ENCODE measurements around the gene CUL4A.
A peak's percentile ranks its signal among the peaks of the same experiment; 100 is the strongest.
"Not testable (repeated sequence)": the region's sequence is repeated elsewhere in the genome, so short reads cannot be mapped to it uniquely, and the experiment has no call there.

The CUL4A gene

GRCh38 chr13:113209336-113209758 lies at the start of gene CUL4A:
Gene CUL4A, plus strand, starts transcription at chr13:113209613. Its CDS starts 15 bp downstream, at chr13:113209628.
- peak; percentile 71 for DNase-seq (ENCODE audit: low spot score)

GRCh38 chr13:113159701-113160100 lies 49.7 kb upstream of the CUL4A start:
- DNase-seq (ENCODE audit: low spot score) = no peak

GRCh38 chr13:113160983-113161382 lies 48.4 kb upstream of the CUL4A start:
- DNase-seq (ENCODE audit: low spot score) = no peak

DNA sequence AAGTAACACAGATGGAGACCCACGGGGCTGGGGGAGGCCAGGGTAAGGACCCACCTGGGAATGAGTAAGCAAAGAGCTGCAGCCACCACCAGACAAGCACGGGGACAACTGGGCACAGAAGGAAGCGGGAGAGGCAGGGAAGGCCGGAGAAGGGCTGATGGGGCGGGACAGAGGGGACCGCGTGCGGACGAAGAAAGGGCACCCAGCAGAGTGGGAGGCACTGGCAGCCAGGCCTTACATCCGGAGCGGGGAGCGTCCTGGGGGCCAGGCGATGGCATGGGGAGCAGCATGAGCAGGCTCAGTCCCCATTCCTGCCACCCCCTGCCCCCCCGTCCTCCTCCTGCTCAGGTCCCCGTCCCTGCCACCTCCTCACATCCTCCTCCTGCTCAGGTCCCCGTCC lies 48.0 kb upstream of the CUL4A start:
- no peak for DNase-seq (ENCODE audit: low spot score)

DNA sequence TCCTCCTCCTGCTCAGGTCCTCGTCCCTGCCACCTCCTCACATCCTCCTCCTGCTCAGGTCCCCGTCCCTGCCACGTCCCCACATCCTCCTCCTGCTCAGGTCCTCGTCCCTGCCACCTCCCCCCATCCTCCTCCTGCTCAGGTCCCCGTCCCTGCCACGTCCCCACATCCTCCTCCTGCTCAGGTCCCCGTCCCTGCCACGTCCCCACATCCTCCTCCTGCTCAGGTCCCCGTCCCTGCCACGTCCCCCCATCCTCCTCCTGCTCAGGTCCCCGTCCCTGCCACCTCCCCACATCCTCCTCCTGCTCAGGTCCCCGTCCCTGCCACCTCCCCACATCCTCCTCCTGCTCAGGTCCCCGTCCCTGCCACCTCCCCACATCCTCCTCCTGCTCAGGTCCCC lies 47.4 kb upstream of the CUL4A start:
- DNase-seq (ENCODE audit: low spot score) = not testable (repeated sequence)

DNA sequence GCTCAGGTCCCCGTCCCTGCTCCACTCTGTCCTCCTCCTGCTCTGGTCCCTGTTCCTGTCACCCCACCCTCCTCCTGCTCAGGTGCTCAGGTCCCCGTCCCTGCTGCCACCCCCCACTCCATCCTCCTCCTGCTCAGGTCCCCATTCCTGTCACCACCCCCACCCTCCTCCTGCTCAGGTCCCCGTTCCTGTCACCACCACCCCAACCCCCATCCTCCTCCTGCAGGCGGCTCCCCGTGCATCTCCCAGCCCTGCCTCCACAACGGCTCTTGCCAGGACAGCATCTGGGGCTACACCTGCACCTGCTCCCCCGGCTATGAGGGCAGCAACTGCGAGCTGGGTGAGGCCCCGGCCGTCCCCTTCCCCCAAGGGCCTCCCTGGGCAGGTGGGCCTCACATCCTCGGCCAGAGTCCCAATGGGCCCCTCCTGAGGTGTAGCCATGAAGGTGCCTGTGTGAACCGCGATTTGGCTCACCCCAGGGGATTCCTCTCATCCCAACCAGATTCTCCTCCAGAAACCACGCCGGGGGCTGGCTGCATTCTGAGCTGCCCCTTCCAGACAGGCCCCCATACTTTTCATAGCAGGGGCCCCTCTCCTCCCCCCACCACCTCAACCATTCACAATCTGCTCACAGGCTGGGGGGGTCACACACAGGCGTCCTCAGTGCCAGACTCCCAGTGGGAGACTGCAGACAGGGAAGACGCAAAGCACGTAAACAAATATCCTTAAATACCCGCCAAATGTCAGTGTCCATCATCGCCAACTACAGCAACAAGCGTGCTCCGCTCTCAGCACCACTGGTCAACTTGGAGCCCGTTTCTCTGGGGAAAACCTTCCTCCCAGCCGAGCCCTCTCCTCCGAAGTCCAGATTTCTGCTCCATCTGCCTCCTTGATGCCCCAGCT lies 46.4 kb upstream of the CUL4A start:
- DNase-seq (ENCODE audit: low spot score) = no peak

DNA sequence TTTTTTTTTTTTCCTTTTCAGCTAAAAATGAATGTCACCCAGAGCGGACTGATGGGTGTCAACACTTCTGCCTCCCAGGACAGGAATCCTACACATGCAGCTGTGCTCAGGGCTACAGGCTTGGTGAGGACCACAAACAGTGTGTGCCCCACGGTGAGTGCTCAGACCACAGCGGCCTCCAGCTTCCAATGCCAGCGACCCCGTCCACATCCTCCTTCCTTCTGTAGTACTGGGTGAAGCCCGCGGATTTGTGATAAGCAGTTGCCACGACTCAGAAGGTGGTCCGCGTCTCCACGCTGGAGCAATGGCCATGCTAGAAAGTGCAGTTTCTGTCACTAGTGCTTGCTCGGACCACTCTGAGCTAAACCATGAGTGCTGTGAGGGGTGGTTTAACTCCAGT lies 44.9 kb upstream of the CUL4A start:
- no peak for DNase-seq (ENCODE audit: low spot score)

DNA sequence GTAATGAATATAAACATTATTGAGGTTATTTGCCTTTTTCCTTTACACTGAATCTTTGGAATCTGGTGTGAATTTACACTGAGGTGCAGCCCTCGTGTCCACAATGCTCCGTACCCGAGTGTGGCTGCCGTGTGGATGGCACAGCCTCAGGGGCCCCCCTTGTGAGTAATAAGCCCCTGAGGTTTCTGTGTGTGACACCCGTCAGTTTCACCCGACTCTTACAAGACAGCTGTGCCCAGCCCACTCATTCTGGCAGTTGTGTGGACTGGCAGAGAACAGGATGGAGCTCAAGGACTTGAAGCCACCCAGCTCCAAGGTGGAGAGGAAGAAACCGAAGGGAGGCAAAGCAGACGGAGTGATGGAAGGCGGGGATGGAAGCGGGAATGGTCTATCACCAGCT lies 43.1 kb upstream of the CUL4A start:
- no peak for DNase-seq (ENCODE audit: low spot score)

DNA sequence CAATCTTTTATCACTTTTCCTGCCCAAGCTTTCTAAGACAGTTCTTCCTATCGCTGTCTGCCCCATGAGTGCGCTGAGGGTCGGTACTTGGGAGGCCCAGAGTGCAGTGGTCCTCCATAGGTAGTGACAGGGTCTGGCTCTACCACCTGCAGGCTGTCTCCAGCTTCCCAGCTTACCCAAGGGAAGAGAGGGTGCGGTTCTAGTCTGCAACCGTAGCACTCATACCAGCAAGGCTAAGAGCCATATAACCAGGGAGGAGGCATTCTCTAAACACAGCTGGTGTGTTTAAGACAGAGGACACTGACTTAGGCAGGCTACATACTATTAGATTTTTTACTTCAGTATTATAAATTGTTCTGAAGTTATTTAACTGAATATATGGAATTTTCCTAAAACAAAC lies 42.7 kb upstream of the CUL4A start:
- no peak for DNase-seq (ENCODE audit: low spot score)

DNA sequence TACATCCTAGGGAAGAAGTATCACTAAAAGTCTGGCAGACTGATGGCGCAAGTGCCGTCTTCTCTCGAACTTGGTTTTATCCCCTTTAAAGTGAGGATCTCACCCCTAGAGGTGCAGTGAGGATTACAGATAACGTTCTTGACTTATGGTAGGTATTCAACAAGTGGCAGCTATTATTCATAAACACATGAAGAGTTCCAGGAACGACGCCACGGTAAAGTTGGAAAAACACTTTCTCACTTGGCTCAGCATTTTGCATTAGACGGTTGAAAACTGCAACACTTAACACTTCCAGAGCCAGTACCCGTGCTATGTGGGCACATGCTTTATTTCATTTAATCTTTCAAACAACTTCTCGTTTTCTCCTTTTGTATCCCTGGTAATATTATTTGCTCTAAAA lies 42.3 kb upstream of the CUL4A start:
- DNase-seq (ENCODE audit: low spot score) = no peak

- no peak for DNase-seq (ENCODE audit: low spot score)
Observed at GRCh38 chr13:113167575-113167974, 41.8 kb upstream of the CUL4A start.

DNA sequence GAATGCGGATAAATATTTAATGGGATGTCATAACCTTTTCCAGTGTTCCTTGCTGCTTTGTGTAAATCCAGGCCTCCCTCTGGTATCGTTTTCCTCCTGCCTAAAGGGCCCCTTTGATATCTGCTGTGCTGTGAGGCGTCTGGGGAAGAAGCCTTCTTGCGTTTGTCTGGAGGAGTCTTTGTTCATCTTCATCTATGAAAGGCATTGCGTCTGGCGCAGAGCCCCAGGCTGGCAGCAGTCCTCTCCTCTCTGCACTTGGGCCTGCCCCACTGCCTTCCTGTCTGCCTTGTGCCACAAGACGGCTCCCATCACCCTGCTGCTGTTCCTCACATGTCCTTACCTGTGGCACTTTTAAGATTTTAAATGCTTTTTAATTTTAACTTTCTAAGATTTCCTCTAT lies 41.2 kb upstream of the CUL4A start:
- DNase-seq (ENCODE audit: low spot score) = no peak

DNA sequence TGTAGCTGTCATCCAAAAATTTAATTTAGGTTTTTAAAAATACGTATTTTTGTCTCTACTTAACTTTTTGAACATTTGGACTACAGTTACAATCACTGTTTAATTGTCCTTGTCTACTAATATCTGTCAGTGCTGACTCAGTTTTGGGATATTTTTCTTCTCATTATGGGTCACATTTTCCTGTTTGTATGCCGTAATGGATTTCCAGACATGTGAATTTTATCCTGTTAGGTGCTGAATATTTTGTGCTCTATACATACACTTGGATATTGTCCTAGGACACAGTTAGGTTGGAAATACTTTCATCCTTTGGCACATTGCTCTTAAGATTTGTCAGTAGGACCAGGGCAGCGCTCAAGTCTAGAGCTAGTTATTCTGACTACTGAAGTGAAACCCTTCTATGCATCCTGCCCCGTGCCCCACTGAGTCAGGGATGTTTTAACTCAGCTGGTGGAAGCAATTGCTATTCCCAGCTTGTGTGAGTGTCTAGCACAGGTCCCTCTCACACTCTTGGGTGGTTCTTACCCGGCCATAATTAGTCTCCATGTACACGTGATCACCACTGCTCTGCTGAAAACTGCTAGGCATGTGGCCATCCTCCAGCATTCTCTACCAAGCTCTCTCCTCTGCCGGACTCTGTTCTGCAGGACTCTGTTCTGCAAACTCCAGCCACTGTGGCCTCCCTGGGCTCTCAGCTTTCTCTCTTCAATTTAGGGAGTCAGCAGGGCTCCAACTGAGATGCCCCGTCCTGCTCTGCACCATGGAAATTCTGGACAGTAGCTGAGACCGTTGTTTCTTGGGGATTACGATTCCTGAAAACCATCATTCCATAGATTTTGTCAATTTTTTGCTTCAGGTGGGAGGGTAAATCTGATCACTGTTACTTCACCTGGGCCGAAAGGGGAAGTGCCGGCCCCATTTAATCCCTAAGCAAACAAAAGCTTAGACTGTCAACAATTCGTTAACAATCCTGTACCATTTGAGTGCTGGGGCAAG lies 39.8 kb upstream of the CUL4A start:
- DNase-seq (ENCODE audit: low spot score) = no peak

DNA sequence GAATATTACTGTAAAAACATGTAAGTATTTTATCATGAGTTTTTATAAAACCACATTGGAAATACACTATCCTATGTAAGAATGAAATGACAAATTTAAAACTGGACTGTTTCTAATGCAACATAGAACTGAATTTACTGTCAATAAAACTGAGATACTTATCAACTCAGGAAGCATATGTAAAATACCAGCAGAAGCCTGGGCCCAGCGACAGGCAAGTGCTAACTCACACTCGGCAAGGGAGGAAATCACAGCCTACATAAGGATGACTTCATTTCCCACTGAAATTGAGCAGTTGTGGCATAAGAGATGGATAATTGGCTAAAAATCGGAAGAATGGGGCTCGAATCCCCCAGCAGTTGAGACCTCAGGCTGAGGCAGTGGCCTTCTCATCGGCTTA lies 38.9 kb upstream of the CUL4A start:
- no peak for DNase-seq (ENCODE audit: low spot score)

DNA sequence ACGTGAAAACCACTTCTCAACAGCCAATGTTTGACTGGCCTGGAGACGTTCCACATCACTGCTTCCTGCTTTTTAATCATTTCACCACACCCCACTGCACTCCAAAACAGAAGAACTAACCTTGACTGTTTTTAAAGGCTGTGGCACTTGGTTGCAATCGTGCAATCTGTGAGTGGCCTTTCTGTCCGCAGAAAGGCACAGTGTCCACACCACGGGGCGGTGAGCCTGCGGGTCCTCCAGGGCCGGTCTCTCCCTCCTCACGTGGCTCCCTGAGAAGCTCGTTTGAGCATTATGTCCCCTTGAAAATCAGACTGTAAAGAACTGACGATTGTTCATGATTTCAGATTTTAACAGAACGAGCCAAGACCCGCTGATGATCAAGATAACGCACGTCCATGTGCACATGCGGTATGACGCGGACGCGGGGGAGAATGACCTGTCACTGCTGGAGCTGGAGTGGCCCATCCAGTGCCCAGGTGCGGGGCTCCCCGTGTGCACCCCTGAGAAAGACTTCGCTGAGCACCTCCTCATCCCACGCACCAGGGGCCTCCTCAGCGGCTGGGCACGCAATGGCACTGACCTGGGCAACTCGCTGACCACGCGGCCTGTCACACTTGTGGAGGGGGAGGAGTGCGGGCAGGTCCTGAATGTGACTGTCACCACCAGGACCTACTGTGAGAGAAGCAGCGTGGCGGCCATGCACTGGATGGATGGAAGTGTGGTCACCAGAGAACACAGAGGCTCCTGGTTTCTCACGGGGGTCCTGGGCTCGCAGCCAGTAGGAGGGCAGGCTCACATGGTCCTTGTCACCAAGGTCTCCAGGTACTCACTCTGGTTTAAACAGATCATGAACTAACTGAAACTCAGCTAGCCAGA lies 37.9 kb upstream of the CUL4A start:
- no peak for DNase-seq (ENCODE audit: low spot score)

GRCh38 chr13:113172419-113172926 lies 36.9 kb upstream of the CUL4A start:
- no peak for DNase-seq (ENCODE audit: low spot score)

DNA sequence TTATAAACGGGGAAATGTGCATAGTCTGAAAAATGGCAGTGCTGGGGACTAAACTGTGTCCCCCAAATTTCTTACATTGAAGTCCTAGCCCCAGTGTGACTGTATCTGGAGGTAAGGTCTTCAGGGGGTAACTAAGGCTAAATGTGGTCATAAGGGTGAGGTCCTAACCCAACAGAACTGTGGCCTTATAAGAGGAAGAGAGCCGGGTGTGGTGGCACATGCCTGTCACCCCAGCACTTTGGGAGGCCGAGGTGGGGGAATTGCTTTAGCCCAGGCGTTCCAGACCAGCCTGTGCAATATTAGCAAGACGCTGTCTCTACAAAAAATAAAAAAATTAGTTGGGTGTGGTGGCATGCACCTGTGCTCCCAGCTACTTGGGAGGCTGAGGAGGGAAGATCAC lies 33.1 kb upstream of the CUL4A start:
- DNase-seq (ENCODE audit: low spot score) = peak; percentile 73

- DNase-seq (ENCODE audit: low spot score) = no peak
Observed at GRCh38 chr13:113176822-113177221, 32.6 kb upstream of the CUL4A start.

DNA sequence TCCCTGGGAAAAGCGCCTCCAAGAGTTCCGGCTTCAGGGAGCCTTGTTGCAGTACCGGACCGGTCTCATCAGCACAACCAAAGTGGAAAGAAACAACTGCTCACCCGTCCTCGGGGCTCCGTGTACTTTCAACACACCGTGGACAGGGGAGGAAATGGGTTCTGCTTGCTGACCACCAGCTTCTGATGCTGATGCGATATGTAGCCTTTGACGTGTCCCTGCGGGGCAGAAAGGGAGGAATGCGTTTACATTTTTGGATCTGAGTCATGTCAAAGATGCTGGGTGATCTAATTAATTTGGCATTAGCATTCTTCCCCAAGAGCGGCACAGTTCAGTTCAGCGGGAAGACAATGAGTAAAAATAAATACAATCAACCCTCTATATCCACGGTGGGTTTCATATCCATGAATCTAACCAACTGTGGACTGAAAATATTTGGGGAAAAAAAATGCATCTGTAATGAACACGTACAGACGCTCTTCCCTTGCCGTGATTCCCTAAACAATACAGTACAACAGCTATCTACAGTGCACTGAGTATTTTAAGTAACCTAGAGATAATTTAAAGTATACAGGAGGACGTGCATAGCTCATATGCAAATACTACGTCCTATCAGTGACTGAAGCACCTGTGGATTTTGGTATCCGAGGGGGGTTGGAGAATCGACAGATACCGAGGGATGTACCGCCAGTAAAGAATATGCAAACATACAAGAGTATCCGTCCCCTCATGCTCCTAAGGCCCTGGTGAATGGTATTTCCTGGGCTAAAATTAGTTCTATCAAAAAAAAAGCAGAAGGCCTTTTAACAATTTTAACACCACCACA lies 31.1 kb upstream of the CUL4A start:
- no peak for DNase-seq (ENCODE audit: low spot score)

- no peak for DNase-seq (ENCODE audit: low spot score)
Observed at GRCh38 chr13:113178896-113179167, 30.6 kb upstream of the CUL4A start.
